ENCODE measurements around the gene SGPP2. TPM values are rescaled to one million over a fixed set of nuclear protein-coding genes. Genes with fewer than 3 reads are reported as not detected.

SGPP2 gene
- total RNA-seq, 1 experiment from 2014 or later: not detected

DNA sequence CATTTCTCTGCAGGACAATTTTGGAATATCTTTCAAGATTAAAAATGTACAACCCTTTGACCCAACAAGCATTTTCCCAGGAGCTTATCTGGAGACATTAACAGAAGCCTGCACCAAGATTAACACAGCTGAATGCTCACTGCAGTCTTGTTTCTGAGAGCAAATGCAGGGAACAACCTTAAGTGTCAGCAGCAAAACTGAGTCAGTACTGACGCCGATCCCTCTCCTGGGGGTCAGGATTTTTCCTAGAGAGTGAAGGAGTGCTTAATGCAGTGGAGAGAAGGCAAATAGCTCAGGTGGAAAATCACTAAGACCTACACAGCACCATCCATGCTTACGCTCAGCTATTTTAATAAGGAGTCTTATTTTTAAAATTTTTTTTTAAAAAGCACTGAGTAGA, 42.8 kb upstream of the SGPP2 start:
- H3K9me3 ChIP-seq (ENCODE audit: control insufficient read depth, low read depth, low read length): no peaks in the 10 kb centered on the region
- H3K27me3 Mint-ChIP-seq (ENCODE audit: low read depth): peaks cover 29% of the 10 kb centered on the region
- H3K27me3 ChIP-seq (ENCODE audit: insufficient read depth, low read length): no peaks in the 10 kb centered on the region
- no peak overlapping the region for H3K4me2 ChIP-seq (ENCODE audit: insufficient read depth, insufficient read length, low read length)
- H3K4me1 ChIP-seq (ENCODE audit: insufficient read depth, low read length): no peaks in the 10 kb centered on the region
- no peak overlapping the region for H2BK5ac ChIP-seq (ENCODE audit: insufficient read length, low read length)
- peaks cover 6% of the 10 kb centered on the region in 2 experiments for H3K4me1 Mint-ChIP-seq
- peaks cover 5% of the 10 kb centered on the region in 2 experiments; a peak in 3 of 5 replicates for H3K9me3 Mint-ChIP-seq
- no peak overlapping the region; a peak in 1 of 5 replicates for H3K4me3 Mint-ChIP-seq
- no peak overlapping the region for H3T11ph ChIP-seq (ENCODE audit: low read length)
- H3K79me2 ChIP-seq (ENCODE audit: insufficient read depth, low read length): no peaks in the 10 kb centered on the region
- H2BK20ac ChIP-seq (ENCODE audit: low read depth, low read length, poor library complexity, severe bottlenecking): no peak overlapping the region
- H3K56ac ChIP-seq (ENCODE audit: insufficient read length, low read depth, low read length): no peak overlapping the region
- peak overlapping the region in 1 of 3 experiments; percentile 93; a peak in 1 of 7 replicates for H3K27ac Mint-ChIP-seq
- no peak overlapping the region for H4K8ac ChIP-seq (replicated peaks; ENCODE audit: insufficient read length, low read depth, low read length)
- H3K27ac ChIP-seq (ENCODE audit: insufficient read length, low read depth, low read length): no peak overlapping the region
- no peak overlapping the region for H2AK5ac ChIP-seq (ENCODE audit: insufficient read length, low read length)
- H2BK120ac ChIP-seq (ENCODE audit: low read depth, low read length, poor library complexity, severe bottlenecking): no peak overlapping the region
- H3K14ac ChIP-seq (ENCODE audit: insufficient read depth, low read length): no peak overlapping the region
- H3K23ac ChIP-seq (ENCODE audit: insufficient read length, low read depth, low read length): no peak overlapping the region
- H3K36me3 Mint-ChIP-seq (ENCODE audit: insufficient read depth in 1 of 3, low read depth in 3 of 3): peaks cover 0 to 7% (median 2%) of the 10 kb centered on the region in 3 experiments; a peak in 4 of 7 replicates
- no peaks in the 10 kb centered on the region for H3K23me2 ChIP-seq (ENCODE audit: insufficient read length, low read depth, low read length, poor library complexity, severe bottlenecking)
- H3K4ac ChIP-seq (ENCODE audit: low read depth, low read length): no peak overlapping the region
- WGBS (ENCODE audit: extremely low coverage, insufficient read length, low lambda C conversion rate): no CpG with 5 or more reads among the region's 3 CpGs
- no peak for TF ChIP-seq CTCF (conservative IDR thresholded peaks at IDR 0.05)
- no peak overlapping the region for H2BK15ac ChIP-seq (ENCODE audit: low read depth, low read length)
- H3K79me1 ChIP-seq (ENCODE audit: insufficient read depth, low read depth, low read length, poor library complexity, severe bottlenecking): no peaks in the 10 kb centered on the region
- no peak overlapping the region for H3K18ac ChIP-seq (ENCODE audit: insufficient read length, low read depth, low read length)
- DNase-seq: no peak
- no peaks in the 10 kb centered on the region for H4K20me1 ChIP-seq (ENCODE audit: control insufficient read depth, insufficient read depth, insufficient read length)
- H4K91ac ChIP-seq (ENCODE audit: insufficient read length, low read depth, low read length): no peak overlapping the region
- H2AFZ ChIP-seq (ENCODE audit: low read length): no peak overlapping the region
- no peak overlapping the region for H2BK12ac ChIP-seq (ENCODE audit: insufficient read length, low read depth, low read length)
- H3K9ac ChIP-seq (ENCODE audit: extremely low read depth, insufficient read length, low read length): no peak overlapping the region
- no peak overlapping the region for H4K5ac ChIP-seq (ENCODE audit: insufficient read length, low read depth, low read length)

All from H9 (cell line).